CD14-positive monocyte (primary cell): Measurements from ENCODE around the gene HYKK. TPM values are rescaled to one million over a fixed set of nuclear protein-coding genes. Genes with fewer than 3 reads are reported as not detected.
A peak's percentile ranks its signal among the peaks of the same experiment; 100 is the strongest.

ENCODE experiments used
- DNase-seq, 3 donors: peaks; one replicate each; pipeline ENCODE4 v3.0.0-alpha.2; 2011 to 2022
- H2AFZ ChIP-seq: 2 replicates; pipeline ENCODE4 v1.6.0; 2012; ENCODE audit warnings: mild to moderate bottlenecking, low read depth, low read length, inconsistent platforms; ENCODE audit not compliant: insufficient read depth, poor library complexity, severe bottlenecking
- H3K27ac ChIP-seq, 2 donors: 1 replicate in 1 of 2; 2 replicates in 1 of 2; pipeline ENCODE4 v1.5.1; 2012 to 2013; ENCODE audit warnings: low read length in 2 of 2, control low read depth in 1 of 2, inconsistent platforms in 1 of 2, low read depth in 1 of 2, mild to moderate bottlenecking in 1 of 2
- H3K27me3 ChIP-seq, 2 donors: one replicate each; pipeline versions ENCODE4 v1.6.0 to v1.6.1; 2011 to 2013; ENCODE audit warnings: low read length in 2 of 2; ENCODE audit not compliant: control insufficient read depth in 2 of 2, insufficient read depth in 2 of 2
- H3K36me3 ChIP-seq, 2 donors: replicated peaks in 1 of 2; 1 replicate in 1 of 2; 2 replicates in 1 of 2; pipeline versions ENCODE4 v1.5.1 to v1.6.1; 2012 to 2013; ENCODE audit warnings: low read length in 2 of 2, control low read depth in 1 of 2, inconsistent platforms in 1 of 2, mild to moderate bottlenecking in 1 of 2; ENCODE audit not compliant: insufficient read depth in 2 of 2, control insufficient read depth in 1 of 2
- H3K4me1 ChIP-seq, 2 donors: 1 replicate in 1 of 2; 2 replicates in 1 of 2; pipeline versions ENCODE4 v1.5.1 to v1.6.1; 2012 to 2013; ENCODE audit warnings: low read length in 2 of 2, control low read depth in 1 of 2, inconsistent platforms in 1 of 2, mild to moderate bottlenecking in 1 of 2, moderate library complexity in 1 of 2; ENCODE audit not compliant: insufficient read depth in 2 of 2, control insufficient read depth in 1 of 2
- H3K4me2 ChIP-seq: replicated peaks from 2 replicates; pipeline ENCODE3; 2012; ENCODE audit warnings: low read length, moderate library complexity, mild to moderate bottlenecking; ENCODE audit not compliant: poor library complexity, severe bottlenecking; ENCODE audit errors: extremely low read depth
- H3K4me3 ChIP-seq, 3 experiments: fragments of 200-600 bp in 1 of 3; sonication (generic) in 1 of 3; replicated peaks in 1 of 3; 1 replicate in 2 of 3; 2 replicates in 1 of 3; pipeline ENCODE4 v1.5.1; 2011 to 2013; ENCODE audit warnings: low read length in 3 of 3, mild to moderate bottlenecking in 3 of 3, control low read depth in 2 of 3, low read depth in 2 of 3, inconsistent platforms in 1 of 3, moderate library complexity in 1 of 3
- H3K79me2 ChIP-seq: 2 replicates; pipeline ENCODE4 v1.6.0; 2012; ENCODE audit warnings: mild to moderate bottlenecking, control low read depth, inconsistent platforms, low read length, moderate library complexity; ENCODE audit not compliant: insufficient read depth
- H3K9ac ChIP-seq: 2 replicates; pipeline ENCODE4 v1.6.0; 2017; ENCODE audit warnings: low read length, mild to moderate bottlenecking; ENCODE audit not compliant: insufficient read depth, poor library complexity, severe bottlenecking
- H3K9me3 ChIP-seq, 2 donors: replicated peaks in 1 of 2; 1 replicate in 1 of 2; 2 replicates in 1 of 2; pipeline versions ENCODE4 v1.5.1 to v1.6.1; 2012 to 2013; ENCODE audit warnings: low read length in 2 of 2, control low read depth in 1 of 2; ENCODE audit not compliant: control insufficient read depth in 1 of 2, insufficient read depth in 1 of 2
- H4K20me1 ChIP-seq: 2 replicates; pipeline ENCODE4 v1.6.0; 2012; ENCODE audit warnings: mild to moderate bottlenecking, low read length, control low read depth, moderate library complexity; ENCODE audit not compliant: insufficient read depth
- H3K27ac Mint-ChIP-seq, 7 donors: one replicate each; pipeline ENCODE4 v1.8.0; 2020; ENCODE audit warnings: mild to moderate bottlenecking in 7 of 7, mixed read lengths in 7 of 7, moderate library complexity in 6 of 7, inconsistent platforms in 2 of 7
- H3K27me3 Mint-ChIP-seq, 3 donors: one replicate each; pipeline ENCODE4 v1.8.0; 2021 to 2022; ENCODE audit warnings: low read depth in 3 of 3, mild to moderate bottlenecking in 3 of 3, mixed read lengths in 3 of 3, moderate library complexity in 3 of 3, inconsistent platforms in 1 of 3
- H3K36me3 Mint-ChIP-seq, 2 donors: one replicate each; pipeline ENCODE4 v1.8.0; 2020; ENCODE audit warnings: mixed read lengths in 2 of 2, inconsistent platforms in 1 of 2, mild to moderate bottlenecking in 1 of 2
- H3K4me1 Mint-ChIP-seq: one replicate; pipeline ENCODE4 v1.8.0; 2020; ENCODE audit warnings: mild to moderate bottlenecking, mixed read lengths
- H3K4me3 Mint-ChIP-seq, 2 donors: one replicate each; pipeline ENCODE4 v1.8.0; 2020; ENCODE audit warnings: mild to moderate bottlenecking in 2 of 2, mixed read lengths in 2 of 2, moderate library complexity in 1 of 2
- H3K9me3 Mint-ChIP-seq, 7 donors: one replicate each; pipeline ENCODE4 v1.8.0; 2020 to 2022; ENCODE audit warnings: mixed read lengths in 7 of 7, mild to moderate bottlenecking in 6 of 7, moderate library complexity in 6 of 7, inconsistent platforms in 2 of 7
- WGBS: methylation state at CpG from one replicate; pipeline ENCODE4 v1.1.5; 2013; ENCODE audit warnings: missing lambda C conversion rate; ENCODE audit not compliant: insufficient coverage; 5-methylcytosine and 5-hydroxymethylcytosine counted together
- intact Hi-C, 2 donors: fragments of 100-400 bp; cut with micrococcal nuclease; formaldehyde crosslinking; loops; one replicate each; pipeline versions ENCODE4 v1.15.0 to v1.15.1; 2023
- polyA plus RNA-seq, 3 donors: library from polyadenylated mRNA; depleted of rRNA in 1 of 3; unstranded in 2 of 3; stranded (reverse) in 1 of 3; fragments of 300-500 nt in 2 of 3; fragments of >200 nt in 1 of 3; fragmentation: Illumina TruSeq in 2 of 3; gene quantifications; 1 replicate in 2 of 3; 2 replicates in 1 of 3; pipeline ENCODE4 v1.2.3, GENCODE V29; 2012 to 2021
- TF ChIP-seq, protein P1 (sequence below): fragments of 200-600 bp; IDR thresholded peaks from one replicate; pipeline ENCODE4 v1.8.0; 2022; ENCODE audit warnings: antibody characterized with exemption, mild to moderate bottlenecking

The HYKK gene
- polyA plus RNA-seq, 3 donors, result 0.04 TPM; not detected in 2

- Mint-ChIP-seq H3K27ac (no peak overlapping the region), H3K9me3 (peaks cover 0 to 2% (median under 1%) of the 10 kb centered on the region in 7 donors), H3K4me3 (peak overlapping the region in 1 of 2 donors; percentile 24), H3K4me1 (peaks cover 20% of the 10 kb centered on the region), H3K27me3 (peaks cover 17 to 38% (median 24%) of the 10 kb centered on the region in 3 donors), H3K36me3 (peaks cover 0 to 2% of the 10 kb centered on the region in 2 donors)
- no peak overlapping the region for H3K27ac ChIP-seq
- H3K79me2 ChIP-seq, result no peaks in the 10 kb centered on the region
- H3K4me3 ChIP-seq, result no peak overlapping the region
- TF ChIP-seq, protein P1, sequence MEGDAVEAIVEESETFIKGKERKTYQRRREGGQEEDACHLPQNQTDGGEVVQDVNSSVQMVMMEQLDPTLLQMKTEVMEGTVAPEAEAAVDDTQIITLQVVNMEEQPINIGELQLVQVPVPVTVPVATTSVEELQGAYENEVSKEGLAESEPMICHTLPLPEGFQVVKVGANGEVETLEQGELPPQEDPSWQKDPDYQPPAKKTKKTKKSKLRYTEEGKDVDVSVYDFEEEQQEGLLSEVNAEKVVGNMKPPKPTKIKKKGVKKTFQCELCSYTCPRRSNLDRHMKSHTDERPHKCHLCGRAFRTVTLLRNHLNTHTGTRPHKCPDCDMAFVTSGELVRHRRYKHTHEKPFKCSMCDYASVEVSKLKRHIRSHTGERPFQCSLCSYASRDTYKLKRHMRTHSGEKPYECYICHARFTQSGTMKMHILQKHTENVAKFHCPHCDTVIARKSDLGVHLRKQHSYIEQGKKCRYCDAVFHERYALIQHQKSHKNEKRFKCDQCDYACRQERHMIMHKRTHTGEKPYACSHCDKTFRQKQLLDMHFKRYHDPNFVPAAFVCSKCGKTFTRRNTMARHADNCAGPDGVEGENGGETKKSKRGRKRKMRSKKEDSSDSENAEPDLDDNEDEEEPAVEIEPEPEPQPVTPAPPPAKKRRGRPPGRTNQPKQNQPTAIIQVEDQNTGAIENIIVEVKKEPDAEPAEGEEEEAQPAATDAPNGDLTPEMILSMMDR, result no peak
- H3K4me2 ChIP-seq, result no peak overlapping the region
- H4K20me1 ChIP-seq, result no peaks in the 10 kb centered on the region
- intact Hi-C loops, result no loop called here
- no peak for DNase-seq
- H3K36me3 ChIP-seq, result no peaks in the 10 kb centered on the region
- H3K27me3 ChIP-seq, result peaks cover 18 to 20% of the 10 kb centered on the region in 2 donors
- 95% methylated on average over 5 of the region's 5 CpGs for WGBS
- no peaks in the 10 kb centered on the region for H3K9me3 ChIP-seq
- no peak overlapping the region for H3K9ac ChIP-seq
- H2AFZ ChIP-seq, result no peak overlapping the region
- H3K4me1 ChIP-seq, result peaks cover 14 to 19% of the 10 kb centered on the region in 2 donors
These were observed 54.1 kb downstream of the HYKK start for GRCh38 chr15:78561490-78561889.

- H3K27ac ChIP-seq, result no peak overlapping the region
- peaks cover 14 to 19% of the 10 kb centered on the region in 2 donors for H3K4me1 ChIP-seq
- Mint-ChIP-seq H3K4me3 (peak overlapping the region in 1 of 2 donors; percentile 26), H3K36me3 (peaks cover 0 to 4% of the 10 kb centered on the region in 2 donors), H3K9me3 (peaks cover 0 to 4% (median 2%) of the 10 kb centered on the region in 7 donors), H3K27me3 (peaks cover 27 to 51% (median 27%) of the 10 kb centered on the region in 3 donors), H3K27ac (peak overlapping the region in 1 of 7 donors; percentile 70), H3K4me1 (peaks cover 22% of the 10 kb centered on the region)
- no peak overlapping the region for H3K9ac ChIP-seq
- H3K36me3 ChIP-seq, result no peaks in the 10 kb centered on the region
- H3K4me3 ChIP-seq, result no peak overlapping the region
- intact Hi-C loops, result no loop called here
- no peak for DNase-seq
- no CpG with 5 or more reads among the region's 2 CpGs for WGBS
- TF ChIP-seq, protein P1, result no peak
- no peak overlapping the region for H2AFZ ChIP-seq
- H3K4me2 ChIP-seq, result no peak overlapping the region
- H3K9me3 ChIP-seq, result no peaks in the 10 kb centered on the region
- no peaks in the 10 kb centered on the region for H4K20me1 ChIP-seq
- no peaks in the 10 kb centered on the region for H3K79me2 ChIP-seq
- H3K27me3 ChIP-seq, result peaks cover 29 to 32% of the 10 kb centered on the region in 2 donors
These were observed 55.7 kb downstream of the HYKK start for GRCh38 chr15:78563092-78563491.
